AG08395 (cell line): ENCODE measurements around the gene RPS14.
A peak's percentile ranks its signal among the peaks of the same experiment; 100 is the strongest.
"Not testable (repeated sequence)": the region's sequence is repeated elsewhere in the genome, so short reads cannot be mapped to it uniquely, and the experiment has no call there.

Experiments used
- DNase-seq: peaks from one replicate; pipeline ENCODE4 v3.0.0; 2012; ENCODE audit warnings: mixed read lengths, low spot score

Gene RPS14

GRCh38 chr5:150479416-150479815 is 29.9 kb upstream of the RPS14 start:
- DNase-seq, result no peak

GRCh38 chr5:150476568-150476967 is 27.0 kb upstream of the RPS14 start:
- not testable (repeated sequence) for DNase-seq

- DNase-seq, result peak; percentile 36
Observed at GRCh38 chr5:150473673-150474358, 24.3 kb upstream of the RPS14 start.

- peak; percentile 81 for DNase-seq
Observed at GRCh38 chr5:150469718-150470469, 20.4 kb upstream of the RPS14 start.

- no peak for DNase-seq
Observed at GRCh38 chr5:150468206-150468605, 18.7 kb upstream of the RPS14 start.

GRCh38 chr5:150465927-150466326 is 16.4 kb upstream of the RPS14 start:
- no peak for DNase-seq

- no peak for DNase-seq
Observed at GRCh38 chr5:150464554-150465012, 15.0 kb upstream of the RPS14 start.

- no peak for DNase-seq
Observed at GRCh38 chr5:150461231-150461630, 11.7 kb upstream of the RPS14 start.

- DNase-seq, result no peak
Observed at GRCh38 chr5:150460781-150461180, 11.2 kb upstream of the RPS14 start.

GRCh38 chr5:150458802-150459557 is 9.4 kb upstream of the RPS14 start:
- DNase-seq, result peak; percentile 83

- no peak for DNase-seq
Observed at GRCh38 chr5:150457562-150458240, 8.2 kb upstream of the RPS14 start.

GRCh38 chr5:150457121-150457520 is 7.6 kb upstream of the RPS14 start:
- no peak for DNase-seq

GRCh38 chr5:150454492-150455229 is 5.1 kb upstream of the RPS14 start:
- DNase-seq, result no peak

GRCh38 chr5:150454027-150454426 is 4.5 kb upstream of the RPS14 start:
- not testable (repeated sequence) for DNase-seq

GRCh38 chr5:150452914-150453313 is 3.4 kb upstream of the RPS14 start:
- no peak for DNase-seq

GRCh38 chr5:150451594-150451993 is 2.1 kb upstream of the RPS14 start:
- no peak for DNase-seq

- DNase-seq, result no peak
Observed at GRCh38 chr5:150448952-150449516, 505 bp downstream of the RPS14 start.

GRCh38 chr5:150448334-150448733 is 1.2 kb downstream of the RPS14 start:
- no peak for DNase-seq

- DNase-seq, result no peak
Observed at GRCh38 chr5:150447188-150447587, 2.4 kb downstream of the RPS14 start.

GRCh38 chr5:150446583-150446982 is 3.0 kb downstream of the RPS14 start:
- no peak for DNase-seq

GRCh38 chr5:150446088-150446487 is 3.5 kb downstream of the RPS14 start:
- no peak for DNase-seq
